ENCODE results near the gene NCKAP5.
"Not testable (repeated sequence)": the region's sequence is repeated elsewhere in the genome, so short reads cannot be mapped to it uniquely, and the experiment has no call there.

DNA sequence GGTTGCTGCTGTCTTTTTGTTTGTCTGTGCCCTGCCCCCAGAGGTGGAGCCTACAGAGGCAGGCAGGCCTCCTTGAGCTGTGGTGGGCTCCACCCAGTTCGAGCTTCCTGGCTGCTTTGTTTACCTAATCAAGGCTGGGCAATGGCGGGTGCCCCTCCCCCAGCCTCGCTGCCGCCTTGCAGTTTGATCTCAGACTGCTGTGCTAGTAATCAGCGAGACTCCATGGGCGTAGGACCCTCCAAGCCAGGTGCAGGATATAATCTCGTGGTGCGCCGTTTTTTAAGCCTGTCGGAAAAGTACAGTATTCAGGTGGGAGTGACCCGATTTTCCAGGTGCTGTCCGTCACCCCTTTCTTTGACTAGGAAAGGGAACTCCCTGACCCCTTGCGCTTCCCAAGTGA is 97.8 kb downstream of the NCKAP5 start:
- TF ChIP-seq CTCF (IDR thresholded peaks at IDR 0.05; ENCODE audit: insufficient read depth, low read depth, low read length); EZH2 (IDR thresholded peaks at IDR 0.05; ENCODE audit: insufficient read depth, low read length): not testable (repeated sequence)
